ENCODE results near the gene ATP1B1.

- no peak for TF ChIP-seq POLR2A (IDR thresholded peaks at IDR 0.05; ENCODE audit: low read length)
- no peak for TF ChIP-seq GATA1 (IDR thresholded peaks at IDR 0.05; ENCODE audit: low read depth, low read length)
Measured at GRCh38 chr1:169161496-169162194, 55.2 kb downstream of the ATP1B1 start.

All from erythroblast (primary cell).